ENCODE data around the gene RAPGEF4.

DNA sequence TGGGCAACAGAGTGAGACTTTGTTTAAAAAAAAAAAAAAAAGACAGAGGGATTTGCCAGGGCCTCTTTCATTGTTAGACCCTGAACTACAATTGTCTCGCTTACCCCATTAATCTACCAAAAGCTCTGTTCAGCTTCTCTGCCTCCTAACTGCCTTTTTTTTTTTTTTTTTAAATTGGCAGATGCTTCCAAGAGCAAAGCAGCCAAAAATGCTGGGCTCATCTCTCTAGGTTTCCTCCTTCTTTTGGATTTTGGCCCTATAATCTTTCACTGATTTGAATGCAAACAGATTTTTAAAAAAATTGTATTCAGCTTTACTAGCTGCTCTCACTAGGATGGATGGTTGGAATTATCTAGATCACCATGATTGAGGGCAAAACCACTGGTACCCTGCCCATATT lies 33.2 kb upstream of the RAPGEF4 start:
- TF ChIP-seq, protein P1, sequence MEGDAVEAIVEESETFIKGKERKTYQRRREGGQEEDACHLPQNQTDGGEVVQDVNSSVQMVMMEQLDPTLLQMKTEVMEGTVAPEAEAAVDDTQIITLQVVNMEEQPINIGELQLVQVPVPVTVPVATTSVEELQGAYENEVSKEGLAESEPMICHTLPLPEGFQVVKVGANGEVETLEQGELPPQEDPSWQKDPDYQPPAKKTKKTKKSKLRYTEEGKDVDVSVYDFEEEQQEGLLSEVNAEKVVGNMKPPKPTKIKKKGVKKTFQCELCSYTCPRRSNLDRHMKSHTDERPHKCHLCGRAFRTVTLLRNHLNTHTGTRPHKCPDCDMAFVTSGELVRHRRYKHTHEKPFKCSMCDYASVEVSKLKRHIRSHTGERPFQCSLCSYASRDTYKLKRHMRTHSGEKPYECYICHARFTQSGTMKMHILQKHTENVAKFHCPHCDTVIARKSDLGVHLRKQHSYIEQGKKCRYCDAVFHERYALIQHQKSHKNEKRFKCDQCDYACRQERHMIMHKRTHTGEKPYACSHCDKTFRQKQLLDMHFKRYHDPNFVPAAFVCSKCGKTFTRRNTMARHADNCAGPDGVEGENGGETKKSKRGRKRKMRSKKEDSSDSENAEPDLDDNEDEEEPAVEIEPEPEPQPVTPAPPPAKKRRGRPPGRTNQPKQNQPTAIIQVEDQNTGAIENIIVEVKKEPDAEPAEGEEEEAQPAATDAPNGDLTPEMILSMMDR (conservative IDR thresholded peaks at IDR 0.05): no peak
- TF ChIP-seq EZH2 (IDR thresholded peaks at IDR 0.05; ENCODE audit: low read depth): no peak
